HEK293 (cell line): Measurements from ENCODE around the gene PYGO2.
A peak's percentile ranks its signal among the peaks of the same experiment; 100 is the strongest.

Experiments
- CTCF ChIA-PET: fragments of 350-600 bp; formaldehyde crosslinking; extraction: SDS; loops from one replicate; lab custom pipeline; 2021; ENCODE audit warnings: antibody characterized with exemption; lab: Yijun Ruan, JAX
- POLR2A ChIA-PET: fragments of 300-600 bp; formaldehyde crosslinking; extraction: SDS; loops from one replicate; lab custom pipeline; 2020; ENCODE audit warnings: antibody characterized with exemption, inconsistent platforms; lab: Yijun Ruan, JAX
- H3K27ac ChIP-seq: fragments of 200-500 bp; sonication (Bioruptor generic); 2 replicates; pipeline ENCODE4 v1.5.1; 2014; ENCODE audit warnings: low read depth, low read length, control low read depth, inconsistent platforms; ENCODE audit errors: extremely low read depth
- H3K36me3 ChIP-seq, 2 experiments: fragments of 200-500 bp in 1 of 2; sonication (Bioruptor generic) in 1 of 2; 1 replicate in 1 of 2; 2 replicates in 1 of 2; pipeline ENCODE4 v1.5.1; 2014 to 2017; ENCODE audit warnings: inconsistent platforms in 2 of 2, low read length in 2 of 2; ENCODE audit not compliant: control insufficient read depth in 2 of 2, insufficient read depth in 1 of 2
- H3K4me1 ChIP-seq: fragments of 200-500 bp; sonication (Bioruptor generic); 2 replicates; pipeline ENCODE4 v1.5.1; 2014; ENCODE audit warnings: mild to moderate bottlenecking, low read length, inconsistent platforms; ENCODE audit not compliant: control insufficient read depth, insufficient read depth
- H3K4me3 ChIP-seq: 2 replicates; pipeline ENCODE4 v1.5.1; 2011; ENCODE audit warnings: low read depth, mild to moderate bottlenecking, control low read depth, low read length, moderate library complexity
- H3K9me3 ChIP-seq: fragments of 200-500 bp; sonication (Bioruptor generic); 2 replicates; pipeline ENCODE4 v1.5.1; 2014; ENCODE audit warnings: low read depth, low read length, inconsistent platforms; ENCODE audit not compliant: control insufficient read depth, insufficient read depth
- FEZF1 ChIP-seq: fragments of 450-650 bp; formaldehyde crosslinking; IDR thresholded peaks from 2 replicates; pipeline ENCODE4 v1.5.1; 2016; ENCODE audit warnings: missing biosample characterization, missing genetic modification characterization
- GLIS2 ChIP-seq: fragments of 450-650 bp; formaldehyde crosslinking; IDR thresholded peaks from 2 replicates; pipeline ENCODE4 v1.5.1; 2016; ENCODE audit warnings: missing biosample characterization, missing genetic modification characterization
- HOXC10 ChIP-seq: sonication (generic); formaldehyde crosslinking; IDR thresholded peaks from 2 replicates; pipeline ENCODE4 v1.8.1; 2023; ENCODE audit warnings: mild to moderate bottlenecking, missing genetic modification reagents
- KLF10 ChIP-seq: fragments of 450-650 bp; IDR thresholded peaks from 2 replicates; pipeline ENCODE4 v1.5.1; 2018; ENCODE audit warnings: missing biosample characterization, mild to moderate bottlenecking, missing genetic modification characterization
- MEIS1 ChIP-seq: sonication (generic); formaldehyde crosslinking; IDR thresholded peaks from 2 replicates; pipeline ENCODE4 v1.8.1; 2022; ENCODE audit warnings: missing genetic modification reagents, mild to moderate bottlenecking, borderline replicate concordance
- RBAK ChIP-seq: fragments of 450-650 bp; formaldehyde crosslinking; IDR thresholded peaks from 2 replicates; pipeline ENCODE4 v1.5.1; 2016; ENCODE audit warnings: missing biosample characterization, missing genetic modification characterization
- SP3 ChIP-seq: fragments of 450-650 bp; formaldehyde crosslinking; IDR thresholded peaks from 2 replicates; pipeline ENCODE4 v1.5.1; 2016; ENCODE audit warnings: missing biosample characterization, missing genetic modification characterization
- ZBTB8A ChIP-seq: fragments of 450-650 bp; formaldehyde crosslinking; IDR thresholded peaks from 2 replicates; pipeline ENCODE4 v1.5.1; 2016; ENCODE audit warnings: missing biosample characterization, missing genetic modification characterization
- ZFP37 ChIP-seq: fragments of 450-650 bp; formaldehyde crosslinking; IDR thresholded peaks from 2 replicates; pipeline ENCODE4 v1.5.1; 2016; ENCODE audit warnings: missing biosample characterization, missing genetic modification characterization
- ZNF155 ChIP-seq: fragments of 450-650 bp; formaldehyde crosslinking; IDR thresholded peaks from 2 replicates; pipeline ENCODE4 v1.5.1; 2016; ENCODE audit warnings: missing biosample characterization, missing genetic modification characterization
- ZNF16 ChIP-seq: fragments of 450-650 bp; formaldehyde crosslinking; IDR thresholded peaks from 2 replicates; pipeline ENCODE4 v1.5.1; 2016; ENCODE audit warnings: low read depth, missing biosample characterization, missing genetic modification characterization
- ZNF184 ChIP-seq: fragments of 450-650 bp; IDR thresholded peaks from 2 replicates; pipeline ENCODE4 v1.5.1; 2018; ENCODE audit warnings: missing biosample characterization, mild to moderate bottlenecking, missing genetic modification characterization
- ZNF23 ChIP-seq: fragments of 450-650 bp; formaldehyde crosslinking; IDR thresholded peaks from 2 replicates; pipeline ENCODE4 v1.5.1; 2016; ENCODE audit warnings: missing biosample characterization, missing genetic modification characterization, borderline replicate concordance
- ZNF366 ChIP-seq: fragments of 450-650 bp; formaldehyde crosslinking; conservative IDR thresholded peaks from 2 replicates; pipeline ENCODE4 v1.5.1; 2016; ENCODE audit warnings: missing biosample characterization, missing genetic modification characterization
- ZNF426 ChIP-seq: fragments of 450-650 bp; formaldehyde crosslinking; IDR thresholded peaks from 2 replicates; pipeline ENCODE4 v1.5.1; 2017; ENCODE audit warnings: missing biosample characterization, missing genetic modification characterization, mild to moderate bottlenecking, inconsistent platforms, moderate library complexity
- ZNF501 ChIP-seq: fragments of 450-650 bp; formaldehyde crosslinking; IDR thresholded peaks from 2 replicates; pipeline ENCODE4 v1.5.1; 2016; ENCODE audit warnings: missing biosample characterization, missing genetic modification characterization
- ZNF560 ChIP-seq: fragments of 450-650 bp; formaldehyde crosslinking; IDR thresholded peaks from 2 replicates; pipeline ENCODE4 v1.5.1; 2017; ENCODE audit warnings: missing biosample characterization, missing genetic modification characterization, borderline replicate concordance
- ZNF571 ChIP-seq: fragments of 450-650 bp; formaldehyde crosslinking; IDR thresholded peaks from 2 replicates; pipeline ENCODE4 v1.5.0; 2017; ENCODE audit warnings: missing biosample characterization, missing genetic modification characterization
- ZNF843 ChIP-seq: fragments of 450-650 bp; formaldehyde crosslinking; IDR thresholded peaks from 2 replicates; pipeline ENCODE4 v1.5.1; 2016; ENCODE audit warnings: missing biosample characterization, missing genetic modification characterization
- ZSCAN30 ChIP-seq: fragments of 450-650 bp; IDR thresholded peaks from 2 replicates; pipeline ENCODE4 v1.5.1; 2018; ENCODE audit warnings: missing biosample characterization, mild to moderate bottlenecking, missing genetic modification characterization, moderate library complexity
- TF ChIP-seq, protein P1 (sequence below): fragments of 450-650 bp; formaldehyde crosslinking; IDR thresholded peaks from 2 replicates; pipeline ENCODE4 v1.5.1; 2016; ENCODE audit warnings: missing biosample characterization, missing genetic modification characterization
- TF ChIP-seq, protein P2 (sequence below): fragments of 450-650 bp; formaldehyde crosslinking; IDR thresholded peaks from 2 replicates; pipeline ENCODE4 v1.5.1; 2017; ENCODE audit warnings: missing biosample characterization, missing genetic modification characterization
- TF ChIP-seq, protein P3 (sequence below): fragments of 450-650 bp; formaldehyde crosslinking; IDR thresholded peaks from 2 replicates; pipeline ENCODE4 v1.5.1; 2016; ENCODE audit warnings: missing biosample characterization, missing genetic modification characterization
- TF ChIP-seq, protein P4 (sequence below): fragments of 450-650 bp; formaldehyde crosslinking; IDR thresholded peaks from 2 replicates; pipeline ENCODE4 v1.5.1; 2016; ENCODE audit warnings: missing biosample characterization, missing genetic modification characterization
- TF ChIP-seq, protein P5 (sequence below): fragments of 450-650 bp; formaldehyde crosslinking; IDR thresholded peaks from 2 replicates; pipeline ENCODE4 v1.5.1; 2016; ENCODE audit warnings: missing biosample characterization, missing genetic modification characterization
- TF ChIP-seq, protein P6 (sequence below): fragments of 450-650 bp; formaldehyde crosslinking; IDR thresholded peaks from 2 replicates; pipeline ENCODE4 v1.5.1; 2016; ENCODE audit warnings: missing biosample characterization, missing genetic modification characterization

Gene PYGO2

DNA sequence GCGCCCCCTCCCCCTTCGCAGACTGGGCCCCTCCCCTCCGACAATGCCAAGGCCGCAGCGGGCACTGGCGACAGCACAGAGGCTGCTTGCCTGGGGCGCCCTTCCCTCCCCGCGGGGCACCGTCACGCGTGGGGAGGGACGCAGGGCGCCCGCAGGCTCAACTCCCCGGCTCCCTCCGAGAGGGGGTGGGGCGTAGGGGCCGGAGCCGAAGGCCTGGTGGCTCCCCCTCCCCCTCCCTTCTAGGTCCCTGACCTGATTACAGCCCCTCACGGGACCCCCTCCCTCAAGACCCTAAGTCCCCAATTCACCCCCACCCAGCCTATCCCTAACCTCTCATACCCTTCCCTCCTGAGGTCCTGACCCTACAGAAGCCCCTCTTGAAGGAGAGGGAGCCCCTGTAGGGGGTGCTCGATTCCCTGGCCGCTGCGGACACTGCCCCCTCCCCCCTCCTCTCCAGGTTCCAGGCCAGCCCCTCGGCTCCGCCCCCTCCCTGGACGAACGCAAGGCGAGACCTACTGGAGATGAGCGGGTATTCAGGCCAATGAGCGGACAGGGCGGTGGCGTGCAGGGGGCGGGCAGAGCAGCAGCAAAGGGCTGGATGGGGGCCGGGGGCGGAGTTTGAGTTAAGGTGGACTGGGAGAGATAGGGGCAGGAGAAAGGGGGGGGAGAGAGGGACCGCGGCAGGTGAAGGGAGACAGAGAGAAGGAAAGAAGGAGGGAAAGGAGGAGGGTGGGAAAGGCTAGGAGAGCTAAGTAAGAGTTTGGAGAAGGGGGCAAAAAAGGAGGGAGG, 40.3 kb upstream of the PYGO2 start:
- peak overlapping the region; percentile 50 for H3K4me3 ChIP-seq
- POLR2A ChIA-PET = interaction anchor here (0.5 to 2.2 kb wide), 9 partner anchors 10 to 192 kb away, joined by 3 to 14 read pairs (median 4); partner anchors contain the start of genes CKS1B, FLAD1 and PYGO2
- H3K36me3 ChIP-seq = no peaks in the 10 kb centered on the region
- no peaks in the 10 kb centered on the region for H3K9me3 ChIP-seq
- H3K27ac ChIP-seq = peak overlapping the region; percentile 83; the same call in 1 of the 2 replicates
- CTCF ChIA-PET = interaction anchor here (0.6 to 3.0 kb wide), 7 partner anchors 10 to 571 kb away, joined by 3 to 12 read pairs (median 4); no protein-coding TSS in a partner anchor
- peaks cover 13% of the 10 kb centered on the region for H3K4me1 ChIP-seq
- TF ChIP-seq, protein P1, sequence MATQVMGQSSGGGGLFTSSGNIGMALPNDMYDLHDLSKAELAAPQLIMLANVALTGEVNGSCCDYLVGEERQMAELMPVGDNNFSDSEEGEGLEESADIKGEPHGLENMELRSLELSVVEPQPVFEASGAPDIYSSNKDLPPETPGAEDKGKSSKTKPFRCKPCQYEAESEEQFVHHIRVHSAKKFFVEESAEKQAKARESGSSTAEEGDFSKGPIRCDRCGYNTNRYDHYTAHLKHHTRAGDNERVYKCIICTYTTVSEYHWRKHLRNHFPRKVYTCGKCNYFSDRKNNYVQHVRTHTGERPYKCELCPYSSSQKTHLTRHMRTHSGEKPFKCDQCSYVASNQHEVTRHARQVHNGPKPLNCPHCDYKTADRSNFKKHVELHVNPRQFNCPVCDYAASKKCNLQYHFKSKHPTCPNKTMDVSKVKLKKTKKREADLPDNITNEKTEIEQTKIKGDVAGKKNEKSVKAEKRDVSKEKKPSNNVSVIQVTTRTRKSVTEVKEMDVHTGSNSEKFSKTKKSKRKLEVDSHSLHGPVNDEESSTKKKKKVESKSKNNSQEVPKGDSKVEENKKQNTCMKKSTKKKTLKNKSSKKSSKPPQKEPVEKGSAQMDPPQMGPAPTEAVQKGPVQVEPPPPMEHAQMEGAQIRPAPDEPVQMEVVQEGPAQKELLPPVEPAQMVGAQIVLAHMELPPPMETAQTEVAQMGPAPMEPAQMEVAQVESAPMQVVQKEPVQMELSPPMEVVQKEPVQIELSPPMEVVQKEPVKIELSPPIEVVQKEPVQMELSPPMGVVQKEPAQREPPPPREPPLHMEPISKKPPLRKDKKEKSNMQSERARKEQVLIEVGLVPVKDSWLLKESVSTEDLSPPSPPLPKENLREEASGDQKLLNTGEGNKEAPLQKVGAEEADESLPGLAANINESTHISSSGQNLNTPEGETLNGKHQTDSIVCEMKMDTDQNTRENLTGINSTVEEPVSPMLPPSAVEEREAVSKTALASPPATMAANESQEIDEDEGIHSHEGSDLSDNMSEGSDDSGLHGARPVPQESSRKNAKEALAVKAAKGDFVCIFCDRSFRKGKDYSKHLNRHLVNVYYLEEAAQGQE (tag by site-specific recombination) = no peak; the same call in 1 of the 2 replicates
- TF ChIP-seq ZNF184 (tag by site-specific recombination) (no peak), ZNF155 (tag by site-specific recombination) (no peak), ZNF366 (tag by site-specific recombination) (peak; percentile 98), ZNF426 (no peak), ZBTB8A (peak; percentile 72), ZNF571 (no peak), RBAK (tag by site-specific recombination) (no peak), ZNF843 (peak; percentile 27; the same call in 1 of the 2 replicates), HOXC10 (CRISPR knock-in tag) (no peak), KLF10 (tag by site-specific recombination) (peak; percentile 76), ZFP37 (tag by site-specific recombination) (no peak), ZNF501 (0 out of 2 replicates have a peak, but pooled peaks have one; percentile 20), FEZF1 (tag by site-specific recombination) (no peak), ZNF23 (no peak), ZSCAN30 (tag by site-specific recombination) (peak; percentile 58; the same call in 1 of the 2 replicates), MEIS1 (no peak), SP3 (tag by site-specific recombination) (peak; percentile 98), ZNF16 (tag by site-specific recombination) (no peak), GLIS2 (peak; percentile 96), ZNF560 (tag by site-specific recombination) (no peak)
- TF ChIP-seq, protein P2, sequence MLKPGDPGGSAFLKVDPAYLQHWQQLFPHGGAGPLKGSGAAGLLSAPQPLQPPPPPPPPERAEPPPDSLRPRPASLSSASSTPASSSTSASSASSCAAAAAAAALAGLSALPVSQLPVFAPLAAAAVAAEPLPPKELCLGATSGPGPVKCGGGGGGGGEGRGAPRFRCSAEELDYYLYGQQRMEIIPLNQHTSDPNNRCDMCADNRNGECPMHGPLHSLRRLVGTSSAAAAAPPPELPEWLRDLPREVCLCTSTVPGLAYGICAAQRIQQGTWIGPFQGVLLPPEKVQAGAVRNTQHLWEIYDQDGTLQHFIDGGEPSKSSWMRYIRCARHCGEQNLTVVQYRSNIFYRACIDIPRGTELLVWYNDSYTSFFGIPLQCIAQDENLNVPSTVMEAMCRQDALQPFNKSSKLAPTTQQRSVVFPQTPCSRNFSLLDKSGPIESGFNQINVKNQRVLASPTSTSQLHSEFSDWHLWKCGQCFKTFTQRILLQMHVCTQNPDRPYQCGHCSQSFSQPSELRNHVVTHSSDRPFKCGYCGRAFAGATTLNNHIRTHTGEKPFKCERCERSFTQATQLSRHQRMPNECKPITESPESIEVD = no peak
- TF ChIP-seq, protein P3, sequence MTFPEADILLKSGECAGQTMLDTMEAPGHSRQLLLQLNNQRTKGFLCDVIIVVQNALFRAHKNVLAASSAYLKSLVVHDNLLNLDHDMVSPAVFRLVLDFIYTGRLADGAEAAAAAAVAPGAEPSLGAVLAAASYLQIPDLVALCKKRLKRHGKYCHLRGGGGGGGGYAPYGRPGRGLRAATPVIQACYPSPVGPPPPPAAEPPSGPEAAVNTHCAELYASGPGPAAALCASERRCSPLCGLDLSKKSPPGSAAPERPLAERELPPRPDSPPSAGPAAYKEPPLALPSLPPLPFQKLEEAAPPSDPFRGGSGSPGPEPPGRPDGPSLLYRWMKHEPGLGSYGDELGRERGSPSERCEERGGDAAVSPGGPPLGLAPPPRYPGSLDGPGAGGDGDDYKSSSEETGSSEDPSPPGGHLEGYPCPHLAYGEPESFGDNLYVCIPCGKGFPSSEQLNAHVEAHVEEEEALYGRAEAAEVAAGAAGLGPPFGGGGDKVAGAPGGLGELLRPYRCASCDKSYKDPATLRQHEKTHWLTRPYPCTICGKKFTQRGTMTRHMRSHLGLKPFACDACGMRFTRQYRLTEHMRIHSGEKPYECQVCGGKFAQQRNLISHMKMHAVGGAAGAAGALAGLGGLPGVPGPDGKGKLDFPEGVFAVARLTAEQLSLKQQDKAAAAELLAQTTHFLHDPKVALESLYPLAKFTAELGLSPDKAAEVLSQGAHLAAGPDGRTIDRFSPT (tag by site-specific recombination) = peak; percentile 94
- TF ChIP-seq, protein P4, sequence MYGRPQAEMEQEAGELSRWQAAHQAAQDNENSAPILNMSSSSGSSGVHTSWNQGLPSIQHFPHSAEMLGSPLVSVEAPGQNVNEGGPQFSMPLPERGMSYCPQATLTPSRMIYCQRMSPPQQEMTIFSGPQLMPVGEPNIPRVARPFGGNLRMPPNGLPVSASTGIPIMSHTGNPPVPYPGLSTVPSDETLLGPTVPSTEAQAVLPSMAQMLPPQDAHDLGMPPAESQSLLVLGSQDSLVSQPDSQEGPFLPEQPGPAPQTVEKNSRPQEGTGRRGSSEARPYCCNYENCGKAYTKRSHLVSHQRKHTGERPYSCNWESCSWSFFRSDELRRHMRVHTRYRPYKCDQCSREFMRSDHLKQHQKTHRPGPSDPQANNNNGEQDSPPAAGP (tag by site-specific recombination) = peak; percentile 23
- TF ChIP-seq, protein P5, sequence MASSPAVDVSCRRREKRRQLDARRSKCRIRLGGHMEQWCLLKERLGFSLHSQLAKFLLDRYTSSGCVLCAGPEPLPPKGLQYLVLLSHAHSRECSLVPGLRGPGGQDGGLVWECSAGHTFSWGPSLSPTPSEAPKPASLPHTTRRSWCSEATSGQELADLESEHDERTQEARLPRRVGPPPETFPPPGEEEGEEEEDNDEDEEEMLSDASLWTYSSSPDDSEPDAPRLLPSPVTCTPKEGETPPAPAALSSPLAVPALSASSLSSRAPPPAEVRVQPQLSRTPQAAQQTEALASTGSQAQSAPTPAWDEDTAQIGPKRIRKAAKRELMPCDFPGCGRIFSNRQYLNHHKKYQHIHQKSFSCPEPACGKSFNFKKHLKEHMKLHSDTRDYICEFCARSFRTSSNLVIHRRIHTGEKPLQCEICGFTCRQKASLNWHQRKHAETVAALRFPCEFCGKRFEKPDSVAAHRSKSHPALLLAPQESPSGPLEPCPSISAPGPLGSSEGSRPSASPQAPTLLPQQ (tag by site-specific recombination) = peak; percentile 38
- TF ChIP-seq, protein P6, sequence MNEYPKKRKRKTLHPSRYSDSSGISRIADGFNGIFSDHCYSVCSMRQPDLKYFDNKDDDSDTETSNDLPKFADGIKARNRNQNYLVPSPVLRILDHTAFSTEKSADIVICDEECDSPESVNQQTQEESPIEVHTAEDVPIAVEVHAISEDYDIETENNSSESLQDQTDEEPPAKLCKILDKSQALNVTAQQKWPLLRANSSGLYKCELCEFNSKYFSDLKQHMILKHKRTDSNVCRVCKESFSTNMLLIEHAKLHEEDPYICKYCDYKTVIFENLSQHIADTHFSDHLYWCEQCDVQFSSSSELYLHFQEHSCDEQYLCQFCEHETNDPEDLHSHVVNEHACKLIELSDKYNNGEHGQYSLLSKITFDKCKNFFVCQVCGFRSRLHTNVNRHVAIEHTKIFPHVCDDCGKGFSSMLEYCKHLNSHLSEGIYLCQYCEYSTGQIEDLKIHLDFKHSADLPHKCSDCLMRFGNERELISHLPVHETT = 0 out of 2 replicates have a peak, but pooled peaks have one; percentile 32
